ENCODE data around the gene KCTD19.

KCTD19 gene

DNA sequence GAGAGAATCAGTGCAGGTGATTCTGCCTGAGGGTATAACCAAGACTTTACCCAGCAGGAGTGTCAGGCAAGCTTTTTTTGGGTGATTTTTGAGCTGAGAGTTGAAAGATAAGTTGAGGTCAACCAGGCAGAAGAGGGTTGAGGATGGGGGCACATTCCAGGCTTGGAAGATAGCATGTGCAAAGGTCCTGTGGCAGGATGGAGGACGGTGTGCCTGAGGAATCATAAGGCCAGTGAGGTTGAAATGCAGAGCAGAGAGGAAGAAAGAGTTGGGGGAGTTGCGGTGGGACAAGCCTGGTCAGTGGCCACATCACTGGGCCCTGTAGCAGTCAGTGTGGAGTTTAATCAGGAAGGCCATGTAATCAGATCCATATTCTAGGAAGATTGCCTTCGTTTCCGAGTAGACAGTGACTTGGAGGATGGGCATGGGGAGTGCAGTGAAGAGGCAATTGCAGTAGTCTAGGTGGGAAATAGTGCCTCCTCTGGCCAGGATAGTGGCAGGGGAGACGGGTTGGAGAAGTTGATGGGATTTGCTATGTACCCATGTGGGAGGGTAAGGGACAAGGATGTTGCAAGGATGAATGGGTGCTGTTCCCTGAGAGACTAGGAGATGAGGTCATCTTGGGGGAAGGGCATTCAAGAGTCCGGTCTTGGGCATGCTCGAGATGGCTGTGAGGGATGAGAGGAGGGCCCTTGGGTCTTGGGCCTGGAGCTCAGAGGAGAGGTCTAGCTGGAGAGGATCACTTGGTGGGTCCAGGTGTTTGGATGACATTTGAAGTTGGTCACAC, 43.3 kb downstream of the KCTD19 start:
- no peak for DNase-seq (ENCODE audit: low read depth)

DNA sequence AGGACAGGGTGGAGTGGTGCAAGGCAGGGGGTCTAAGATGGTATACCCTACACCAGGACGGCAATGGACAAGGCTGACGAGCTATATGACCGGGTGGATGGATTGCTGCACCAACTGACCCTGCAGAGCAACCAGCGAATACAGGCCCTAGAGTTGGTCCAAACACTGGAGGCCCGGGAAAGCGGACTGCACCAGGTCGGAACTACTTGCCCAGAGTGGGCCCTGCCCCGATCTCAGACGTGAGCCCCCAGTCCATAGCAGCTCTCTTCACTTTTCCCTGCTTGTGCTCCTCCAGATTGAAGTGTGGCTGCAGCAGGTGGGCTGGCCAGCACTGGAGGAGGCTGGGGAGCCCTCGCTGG, 44.1 kb downstream of the KCTD19 start:
- DNase-seq (ENCODE audit: low read depth), result no peak

DNA sequence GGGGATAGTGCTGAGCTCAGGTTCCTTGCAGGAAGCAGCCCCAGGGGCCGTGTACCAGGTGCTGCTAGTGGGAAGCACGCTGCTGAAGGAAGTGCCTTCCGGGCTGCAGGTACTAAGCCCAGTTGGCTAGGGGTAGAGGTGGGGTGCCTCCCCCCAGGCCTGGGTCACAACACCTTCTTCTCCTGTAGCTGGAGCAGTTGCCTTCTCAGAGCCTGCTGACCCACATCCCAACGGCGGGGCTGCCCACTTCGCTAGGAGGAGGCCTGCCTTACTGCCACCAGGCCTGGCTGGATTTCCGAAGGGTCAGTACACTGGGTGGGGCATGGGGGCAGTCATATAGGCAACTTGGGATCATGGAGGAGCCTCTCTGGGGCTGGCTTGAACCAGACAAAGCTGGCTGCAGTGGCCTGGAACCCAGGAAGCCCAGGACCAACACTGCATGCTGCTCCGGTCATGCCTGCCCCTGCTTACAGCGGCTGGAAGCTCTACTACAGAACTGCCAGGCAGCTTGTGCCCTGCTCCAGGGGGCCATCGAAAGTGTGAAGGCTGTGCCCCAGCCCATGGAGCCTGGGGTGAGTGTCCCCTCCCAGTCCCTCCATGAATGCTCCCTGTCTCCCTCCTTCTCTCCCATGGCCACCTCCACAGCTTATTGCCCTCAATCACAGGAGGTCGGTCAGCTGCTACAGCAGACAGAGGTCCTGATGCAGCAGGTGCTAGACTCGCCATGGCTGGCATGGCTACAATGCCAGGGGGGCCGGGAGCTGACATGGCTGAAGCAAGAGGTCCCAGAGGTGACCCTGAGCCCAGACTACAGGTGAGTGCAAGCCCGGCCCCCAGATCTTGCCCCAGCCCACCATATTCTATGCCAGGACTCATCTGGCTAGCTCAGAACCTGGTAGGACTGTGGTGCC, 44.8 kb downstream of the KCTD19 start:
- DNase-seq (ENCODE audit: low read depth), result no peak

DNA sequence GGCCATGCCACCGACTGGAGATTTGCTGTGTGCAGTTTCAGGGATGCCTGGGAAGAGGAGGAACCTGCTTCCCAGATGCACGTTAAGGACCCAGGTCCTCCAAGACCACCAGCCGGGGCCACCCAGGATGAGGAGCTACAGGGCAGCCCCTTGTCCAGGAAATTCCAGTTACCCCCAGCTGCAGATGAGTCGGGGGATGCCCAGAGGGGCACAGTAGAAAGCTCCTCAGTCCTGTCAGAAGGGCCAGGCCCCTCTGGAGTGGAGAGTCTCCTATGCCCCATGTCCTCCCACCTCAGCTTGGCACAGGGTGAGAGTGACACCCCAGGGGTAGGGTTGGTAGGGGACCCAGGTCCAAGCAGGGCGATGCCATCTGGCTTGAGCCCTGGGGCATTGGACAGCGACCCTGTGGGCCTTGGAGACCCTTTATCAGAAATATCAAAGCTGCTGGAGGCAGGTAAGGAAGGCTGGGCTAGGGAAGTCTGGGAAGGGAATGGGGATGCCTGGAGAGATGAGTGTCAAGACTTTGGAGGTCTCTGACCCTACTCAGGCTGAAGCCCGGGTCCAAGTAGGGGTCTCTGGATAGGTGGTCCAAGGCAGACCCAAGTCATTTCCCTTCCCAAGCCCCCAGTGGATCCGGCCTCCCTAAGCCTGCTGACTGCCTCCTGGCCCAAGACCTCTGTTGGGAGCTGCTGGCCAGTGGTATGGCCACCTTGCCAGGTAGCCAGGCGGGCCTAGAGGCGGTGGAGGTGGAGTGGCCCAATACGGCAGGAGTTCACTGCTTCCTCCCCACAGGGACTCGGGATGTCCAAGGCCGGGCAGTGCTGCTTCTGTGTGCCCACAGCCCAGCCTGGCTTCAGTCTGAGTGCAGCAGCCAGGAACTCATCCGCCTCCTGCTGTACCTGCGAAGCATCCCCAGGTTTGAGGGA, 46.2 kb downstream of the KCTD19 start:
- no peak for DNase-seq (ENCODE audit: low read depth)

DNA sequence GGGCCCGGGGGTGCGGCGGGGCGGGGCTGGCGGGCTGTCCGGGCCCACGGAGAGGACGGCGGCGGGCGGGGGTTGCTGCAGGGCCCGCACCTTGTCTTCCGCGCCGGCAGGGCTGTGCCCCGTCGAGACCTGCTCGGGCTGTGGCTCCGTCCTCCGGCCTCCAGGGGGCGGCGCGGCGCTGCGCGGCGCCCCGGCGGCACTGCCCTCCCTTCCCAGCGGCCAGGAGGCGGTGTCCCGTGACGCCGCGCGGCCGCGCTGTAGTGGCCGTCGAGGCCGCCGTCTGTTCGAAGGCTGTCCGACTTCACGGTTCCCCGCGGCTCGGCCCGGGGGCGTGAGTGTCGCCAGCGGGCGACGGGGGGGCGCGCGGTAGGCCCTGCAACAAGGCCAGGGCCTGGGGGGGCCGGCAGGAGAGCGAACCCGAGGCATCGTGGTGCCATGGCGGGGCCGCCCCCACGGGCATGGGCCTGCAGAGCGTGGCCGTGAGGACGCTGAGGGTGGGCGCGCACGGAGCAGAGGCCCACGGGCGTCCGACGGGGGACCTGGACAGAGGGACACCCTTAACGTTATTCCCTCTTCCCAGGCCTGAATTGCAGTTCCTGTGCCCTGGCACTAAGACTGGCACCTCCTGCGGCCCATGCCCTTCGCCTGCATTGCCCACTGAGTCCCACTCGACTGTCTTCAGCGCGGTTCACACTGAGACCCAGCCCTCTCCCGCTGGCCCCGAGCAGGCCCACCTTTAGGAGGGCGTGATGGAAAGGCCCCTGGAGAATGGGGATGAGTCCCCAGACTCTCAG, 47.0 kb downstream of the KCTD19 start, which contains the start of gene PLEKHG4:
TSS of gene PLEKHG4 (plus strand) at position 237 of the 794 bp plus-strand sequence. CDS start at position 750, 513 bp downstream.
- peak; percentile 69 for DNase-seq (ENCODE audit: low read depth)

DNA sequence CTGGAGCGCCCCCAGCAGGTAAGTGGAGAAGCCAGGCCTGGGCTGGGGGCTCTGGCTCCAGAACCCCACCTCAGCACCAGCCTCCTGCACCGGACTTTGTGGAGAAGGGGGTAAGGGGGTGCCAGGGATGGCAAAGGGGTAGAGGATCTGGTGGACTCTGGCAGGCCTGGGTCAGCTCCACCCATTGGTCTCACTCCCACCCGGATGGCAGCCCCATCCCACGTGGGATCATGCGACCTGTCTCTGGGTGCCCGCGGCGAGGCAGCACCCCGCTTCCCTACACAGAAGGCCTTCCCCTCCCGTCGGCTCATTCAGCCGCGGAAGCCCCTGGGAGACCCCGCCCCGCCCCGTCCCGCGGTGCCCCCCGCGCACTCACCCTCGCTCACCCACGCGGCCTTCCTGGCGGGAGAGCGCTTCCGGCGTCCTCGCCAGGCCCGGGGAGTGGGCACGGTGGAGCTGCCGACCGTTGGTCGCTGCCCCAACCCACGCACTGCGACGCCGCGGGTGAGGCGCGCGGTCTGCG, 47.7 kb downstream of the KCTD19 start:
- DNase-seq (ENCODE audit: low read depth), result no peak

DNA sequence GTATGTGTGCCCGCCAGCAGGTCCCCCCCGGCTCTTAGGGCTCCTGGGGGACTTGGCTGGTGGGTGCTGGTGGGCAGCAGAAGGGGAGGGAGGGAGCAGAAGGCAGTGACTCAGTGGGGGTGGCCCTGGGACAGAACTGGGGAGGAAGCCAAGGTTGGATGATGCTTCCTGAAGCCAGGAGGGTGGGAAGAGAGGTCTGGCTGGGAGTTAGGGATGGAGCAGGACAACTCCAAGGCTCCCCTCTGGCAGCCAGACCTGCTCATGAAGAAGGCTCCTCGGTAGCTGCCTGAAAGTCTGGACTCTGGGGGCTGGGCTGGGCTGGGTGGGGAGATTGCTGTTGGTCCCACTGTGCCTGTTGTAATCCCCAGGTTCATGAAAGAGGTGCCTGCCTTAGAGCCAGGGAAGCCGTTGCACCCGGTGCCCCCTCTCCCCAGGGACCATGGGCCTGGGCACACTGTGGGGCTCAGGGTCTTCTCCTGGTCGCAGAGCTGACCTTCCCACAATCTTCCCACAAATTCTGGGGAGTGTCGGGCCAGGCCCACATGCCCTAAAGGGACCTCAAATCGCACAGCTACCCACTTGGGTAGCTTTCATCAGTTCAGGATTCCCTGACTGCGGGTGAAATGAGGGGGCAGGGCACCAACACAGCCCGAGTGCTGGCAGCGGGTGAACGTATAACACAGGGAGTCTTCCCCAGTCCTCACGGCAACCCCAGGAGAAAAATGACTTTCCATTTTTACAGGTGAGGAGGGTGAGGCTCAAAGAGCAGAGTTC, 48.4 kb downstream of the KCTD19 start:
- no peak for DNase-seq (ENCODE audit: low read depth)

DNA sequence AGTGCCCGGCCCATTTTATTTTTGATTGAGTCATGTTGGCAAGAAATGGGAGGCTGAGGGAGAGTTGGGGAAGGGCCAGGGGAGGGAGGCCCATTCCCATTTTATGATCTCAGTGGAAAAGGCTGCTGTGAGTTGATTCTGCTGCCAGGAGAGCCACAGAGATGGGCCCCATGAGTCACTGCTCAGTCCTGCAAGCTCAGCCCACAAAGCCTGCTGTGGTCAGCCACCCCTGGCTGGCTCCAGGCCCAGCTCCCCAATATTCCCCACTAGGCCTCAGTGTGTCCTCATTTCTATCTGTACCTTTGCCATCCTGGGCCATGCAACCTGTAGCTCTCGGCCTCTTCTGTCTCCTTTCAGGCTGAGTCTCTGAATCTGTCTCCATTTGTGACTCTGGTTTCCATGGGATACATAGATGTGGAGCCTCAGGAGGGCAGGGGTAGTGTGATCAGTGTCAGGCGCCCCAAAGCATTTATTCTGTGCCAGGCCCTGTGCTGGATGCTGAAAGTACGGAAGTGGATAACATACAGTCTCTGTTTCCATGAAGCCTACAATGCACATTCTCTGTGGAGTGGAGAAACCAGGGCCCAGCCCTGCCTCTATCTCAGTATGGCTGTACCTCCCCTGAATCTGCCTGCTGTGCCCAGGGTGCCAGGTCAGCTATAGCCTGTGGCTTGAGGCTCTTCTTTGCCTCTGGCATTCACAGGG, 49.1 kb downstream of the KCTD19 start:
- no peak for DNase-seq (ENCODE audit: low read depth)

DNA sequence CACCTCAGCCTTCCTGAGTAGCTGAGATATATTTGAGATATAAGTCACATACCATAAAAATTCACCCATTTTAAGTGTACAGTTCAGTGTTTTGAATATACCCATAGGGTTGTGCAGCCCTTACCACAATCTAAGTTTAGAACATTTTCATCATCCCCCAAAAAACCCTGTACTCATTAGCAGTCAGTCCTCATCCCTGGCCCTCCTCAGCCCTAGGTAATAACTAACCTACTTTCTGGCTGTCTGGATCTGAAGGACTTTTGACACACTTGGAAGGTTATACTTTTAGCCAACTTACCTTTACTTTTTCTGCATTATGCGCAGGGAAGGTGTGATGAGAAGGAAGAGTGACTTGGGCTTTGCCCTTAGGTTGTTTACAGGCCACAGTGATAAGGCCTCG, 51.2 kb downstream of the KCTD19 start:
- DNase-seq (ENCODE audit: low read depth), result no peak

DNA sequence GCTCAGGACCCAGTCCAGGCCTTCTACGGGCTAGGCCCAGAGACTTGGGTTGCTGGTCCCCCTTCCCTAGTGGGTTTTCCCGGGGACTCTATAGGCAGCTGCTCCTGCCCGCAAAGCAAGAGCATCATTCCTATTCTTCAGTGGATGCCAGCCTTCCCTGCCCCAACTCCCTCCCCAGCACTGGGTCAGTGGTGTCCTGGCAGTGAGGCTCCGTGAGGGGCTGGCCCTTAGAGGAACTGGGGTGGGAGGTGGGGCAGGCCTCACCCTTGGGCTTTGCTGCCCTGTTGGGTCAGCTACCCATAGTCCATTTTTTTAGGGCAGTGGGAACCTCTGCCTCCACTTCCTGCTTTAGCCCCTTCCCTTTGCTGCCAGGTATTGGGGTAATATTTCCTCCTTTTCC, 55.1 kb downstream of the KCTD19 start:
- DNase-seq (ENCODE audit: low read depth), result no peak

DNA sequence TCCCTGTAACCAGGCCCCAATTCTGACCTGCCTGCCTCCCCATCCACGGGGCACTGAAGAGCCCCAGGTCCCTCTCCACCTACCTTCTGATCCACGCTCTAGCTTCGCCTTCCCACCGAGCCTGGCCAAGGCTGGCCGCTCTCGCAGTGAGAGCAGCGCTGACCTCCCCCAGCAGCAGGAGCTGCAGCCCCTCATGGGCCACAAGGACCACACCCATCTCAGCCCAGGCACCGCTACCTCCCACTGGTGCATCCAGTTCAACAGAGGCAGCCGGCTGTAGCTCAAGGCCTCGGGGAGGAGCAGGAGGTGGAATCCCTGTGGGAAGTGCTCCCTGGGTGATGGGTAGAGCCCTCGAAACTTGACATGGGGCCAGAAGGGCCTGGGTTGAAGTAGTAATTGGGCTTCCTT, 55.6 kb downstream of the KCTD19 start:
- no peak for DNase-seq (ENCODE audit: low read depth)

DNA sequence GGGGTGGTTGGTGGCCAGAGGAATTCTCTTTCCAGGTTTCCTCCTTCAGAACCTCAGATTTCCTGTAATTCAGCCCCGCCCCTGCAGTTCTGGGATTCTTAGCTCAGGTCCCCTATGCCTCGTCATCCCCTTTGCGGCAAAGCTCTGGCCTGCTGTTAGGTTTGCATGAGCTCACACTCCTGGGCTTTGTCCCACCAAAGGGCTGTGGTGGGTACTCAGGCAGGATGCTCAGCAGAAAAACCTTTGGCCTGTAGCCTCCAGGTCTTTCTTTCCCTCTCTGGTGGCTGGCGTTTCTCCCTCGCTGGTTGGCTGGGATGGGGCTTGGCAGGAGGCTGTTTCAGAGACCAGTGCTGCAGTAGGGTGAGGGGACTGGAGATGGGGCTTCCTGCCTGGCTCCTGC, 56.8 kb downstream of the KCTD19 start:
- DNase-seq (ENCODE audit: low read depth), result no peak

DNA sequence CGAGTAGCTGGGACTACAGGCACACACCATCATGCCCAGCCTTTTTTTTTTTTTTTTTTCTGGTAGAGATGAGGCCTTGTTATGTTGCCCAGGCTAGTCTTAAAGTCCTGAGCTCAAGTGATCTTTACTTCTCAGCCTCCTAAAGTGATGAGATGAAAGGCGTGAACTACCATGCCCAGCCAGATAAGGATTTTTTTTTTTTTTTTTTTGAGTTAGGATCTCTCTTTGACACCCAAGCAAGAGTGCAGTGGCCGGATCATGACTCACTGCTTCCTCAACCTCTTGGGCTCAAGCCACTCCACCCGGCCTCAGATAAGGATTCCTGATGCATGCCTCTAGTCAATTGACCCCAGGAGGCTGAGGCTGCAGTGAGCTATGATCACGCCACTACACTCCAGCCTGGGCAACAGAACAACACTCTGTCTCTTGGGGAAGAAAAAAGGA, 58.4 kb downstream of the KCTD19 start:
- no peak for DNase-seq (ENCODE audit: low read depth)

DNA sequence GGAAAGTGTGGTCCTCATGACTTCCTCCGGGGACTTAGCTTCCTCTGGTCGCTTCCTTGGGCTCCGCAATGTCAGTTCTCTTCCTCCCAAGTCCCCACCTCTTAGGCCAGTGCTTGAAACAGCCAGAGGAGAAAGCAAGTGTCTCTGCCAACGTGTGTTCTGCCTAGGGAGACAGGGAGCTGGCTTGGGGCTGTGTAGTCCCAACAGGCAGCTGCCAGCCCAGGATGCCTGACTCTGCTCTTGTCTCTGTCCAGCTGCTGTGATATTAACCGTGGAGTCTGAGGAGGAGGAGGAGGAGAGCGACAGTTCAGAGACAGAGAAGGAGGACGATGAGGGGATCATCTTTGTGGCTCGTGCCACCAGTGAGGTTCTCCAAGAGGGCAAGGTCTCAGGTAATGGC, 60.7 kb downstream of the KCTD19 start:
- no peak for DNase-seq (ENCODE audit: low read depth)

DNA sequence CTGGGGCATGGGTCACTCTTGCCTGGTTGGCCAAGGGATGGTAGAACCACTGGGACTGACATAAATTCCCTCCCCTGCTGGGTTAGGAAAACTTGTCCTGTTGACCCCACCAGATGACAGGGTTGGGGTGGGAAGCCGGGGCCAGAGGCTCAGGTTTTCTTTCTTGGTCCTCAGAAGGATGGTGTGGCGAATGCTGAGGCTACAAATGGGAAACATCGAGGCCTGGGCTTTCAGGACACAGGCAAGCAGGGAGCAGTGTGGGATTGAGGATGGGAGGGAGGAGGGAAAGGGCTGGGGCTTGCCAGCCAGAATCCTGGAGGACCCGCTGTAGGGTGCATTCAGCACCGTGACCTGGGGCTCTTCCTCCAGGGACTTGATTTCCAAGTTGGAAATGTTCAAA, 61.7 kb downstream of the KCTD19 start:
- DNase-seq (ENCODE audit: low read depth), result no peak

DNA sequence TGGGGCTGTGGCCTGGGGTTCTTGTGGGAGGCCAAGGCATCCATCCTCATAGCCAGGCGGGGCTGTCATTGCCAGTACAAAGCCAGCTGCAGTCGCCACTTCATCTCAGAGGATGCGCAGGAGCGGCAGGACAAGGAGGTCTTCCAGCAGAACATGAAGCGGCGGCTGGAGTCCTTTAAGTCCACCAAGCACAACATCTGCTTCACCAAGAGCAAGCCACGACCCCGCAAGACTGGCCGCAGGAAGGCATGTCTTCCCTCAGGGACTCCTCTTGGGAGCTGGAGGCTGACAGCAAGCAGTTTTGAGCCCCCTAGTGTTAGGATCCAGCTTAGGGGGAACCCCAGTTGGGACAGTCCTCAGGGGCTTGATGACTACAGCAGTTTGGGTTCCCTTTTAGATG, 62.3 kb downstream of the KCTD19 start:
- no peak for DNase-seq (ENCODE audit: low read depth)

DNA sequence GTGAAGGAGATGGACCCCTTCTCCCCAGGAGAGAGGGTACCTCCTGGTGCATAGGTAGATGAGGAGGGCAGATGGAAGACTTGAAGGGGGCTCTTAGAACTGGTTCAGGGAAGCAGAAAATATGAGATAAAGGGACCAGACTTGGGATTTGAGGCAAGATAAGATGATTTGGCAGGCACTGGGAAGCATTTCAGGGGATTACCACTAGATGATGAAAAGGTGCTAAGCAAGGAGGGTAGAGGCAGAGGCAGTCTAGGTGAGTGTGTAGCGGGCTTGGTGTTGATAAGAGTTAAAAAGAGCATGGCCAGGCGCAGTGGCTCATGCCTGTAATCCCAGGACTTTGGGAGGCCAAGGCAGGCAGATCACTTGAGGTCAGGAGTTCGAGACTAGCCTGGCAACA, 63.3 kb downstream of the KCTD19 start:
- DNase-seq (ENCODE audit: low read depth), result no peak

DNA sequence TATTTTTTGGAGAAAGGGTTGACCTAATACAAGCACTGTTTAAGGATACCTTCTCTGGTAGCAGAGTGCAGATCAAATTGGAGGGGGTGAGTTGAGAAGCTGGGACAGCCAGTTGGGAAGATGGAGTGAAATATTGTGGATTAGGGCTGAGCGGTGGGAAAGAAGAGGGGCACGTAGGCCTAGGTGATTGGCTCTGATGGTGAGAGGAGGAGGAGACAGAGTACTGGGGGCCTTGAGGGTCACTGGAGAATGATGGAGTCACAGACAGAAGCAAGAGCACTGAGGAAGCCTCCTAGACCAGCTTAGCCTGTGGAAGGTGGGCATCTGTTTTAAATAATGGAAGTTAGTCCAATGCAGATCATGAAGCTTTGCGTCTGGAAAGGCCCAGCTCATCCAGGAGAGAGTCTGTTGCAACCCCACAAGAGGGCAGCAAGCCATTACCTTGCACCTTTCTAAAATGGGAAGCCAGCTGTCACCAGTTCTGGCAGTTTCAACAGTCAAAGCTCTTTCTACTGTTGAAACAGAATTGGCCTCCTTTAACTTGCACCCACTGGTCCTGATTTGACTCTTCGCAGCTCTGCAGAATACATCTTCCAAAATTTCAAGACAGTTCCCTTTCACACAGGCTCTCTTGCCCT, 66.0 kb downstream of the KCTD19 start:
- DNase-seq (ENCODE audit: low read depth), result no peak

DNA sequence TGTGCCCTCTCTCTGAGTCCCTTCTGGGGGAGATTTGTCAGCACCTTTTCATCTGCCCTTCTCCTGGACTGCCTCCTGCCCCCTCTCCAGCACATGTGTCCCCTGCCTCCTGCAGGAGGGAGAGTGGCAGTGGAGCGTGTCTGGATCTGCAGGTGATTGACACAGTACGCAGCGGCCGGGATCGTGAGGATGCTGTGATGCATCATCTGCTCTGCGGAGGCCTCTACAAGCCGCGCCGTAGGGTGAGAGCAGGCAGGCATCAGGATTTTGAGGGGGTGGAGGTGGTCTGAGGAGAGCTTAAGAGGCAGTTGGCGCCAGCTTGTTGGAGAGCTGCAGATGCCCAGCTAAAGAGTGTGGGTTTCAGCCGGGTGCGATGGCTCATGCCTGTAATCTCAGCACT, 66.8 kb downstream of the KCTD19 start:
- no peak for DNase-seq (ENCODE audit: low read depth)
